Measurements from ENCODE around the gene CRNN.

Gene CRNN

GRCh38 chr1:152436593-152437496, 22.8 kb upstream of the CRNN start:
- DNase-seq (ENCODE audit: low spot score): peak; percentile 73
- ChIA-PET CTCF (interaction anchor here (0.7 to 1.5 kb wide), 4 partner anchors 22 to 248 kb away, joined by 3 to 7 read pairs (median 4); no protein-coding TSS in a partner anchor), POLR2A (ENCODE audit: low non-redundant PET) (no interaction called here)
- peak overlapping the region; percentile 29; the same call in 1 of the 2 replicates for H3K27ac ChIP-seq
- TF ChIP-seq, protein P1, sequence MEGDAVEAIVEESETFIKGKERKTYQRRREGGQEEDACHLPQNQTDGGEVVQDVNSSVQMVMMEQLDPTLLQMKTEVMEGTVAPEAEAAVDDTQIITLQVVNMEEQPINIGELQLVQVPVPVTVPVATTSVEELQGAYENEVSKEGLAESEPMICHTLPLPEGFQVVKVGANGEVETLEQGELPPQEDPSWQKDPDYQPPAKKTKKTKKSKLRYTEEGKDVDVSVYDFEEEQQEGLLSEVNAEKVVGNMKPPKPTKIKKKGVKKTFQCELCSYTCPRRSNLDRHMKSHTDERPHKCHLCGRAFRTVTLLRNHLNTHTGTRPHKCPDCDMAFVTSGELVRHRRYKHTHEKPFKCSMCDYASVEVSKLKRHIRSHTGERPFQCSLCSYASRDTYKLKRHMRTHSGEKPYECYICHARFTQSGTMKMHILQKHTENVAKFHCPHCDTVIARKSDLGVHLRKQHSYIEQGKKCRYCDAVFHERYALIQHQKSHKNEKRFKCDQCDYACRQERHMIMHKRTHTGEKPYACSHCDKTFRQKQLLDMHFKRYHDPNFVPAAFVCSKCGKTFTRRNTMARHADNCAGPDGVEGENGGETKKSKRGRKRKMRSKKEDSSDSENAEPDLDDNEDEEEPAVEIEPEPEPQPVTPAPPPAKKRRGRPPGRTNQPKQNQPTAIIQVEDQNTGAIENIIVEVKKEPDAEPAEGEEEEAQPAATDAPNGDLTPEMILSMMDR (conservative IDR thresholded peaks at IDR 0.05; ENCODE audit: low read depth): no peak

GRCh38 chr1:152427458-152427857, 13.4 kb upstream of the CRNN start:
- ChIA-PET CTCF (interaction anchor here (0.9 to 1.2 kb wide), 3 partner anchors 14 to 31 kb away, joined by 3 to 5 read pairs (median 5); no protein-coding TSS in a partner anchor), POLR2A (ENCODE audit: low non-redundant PET) (no interaction called here)
- H3K27ac ChIP-seq: no peak overlapping the region
- TF ChIP-seq, protein P1 (conservative IDR thresholded peaks at IDR 0.05; ENCODE audit: low read depth): no peak
- DNase-seq (ENCODE audit: low spot score): no peak

DNA sequence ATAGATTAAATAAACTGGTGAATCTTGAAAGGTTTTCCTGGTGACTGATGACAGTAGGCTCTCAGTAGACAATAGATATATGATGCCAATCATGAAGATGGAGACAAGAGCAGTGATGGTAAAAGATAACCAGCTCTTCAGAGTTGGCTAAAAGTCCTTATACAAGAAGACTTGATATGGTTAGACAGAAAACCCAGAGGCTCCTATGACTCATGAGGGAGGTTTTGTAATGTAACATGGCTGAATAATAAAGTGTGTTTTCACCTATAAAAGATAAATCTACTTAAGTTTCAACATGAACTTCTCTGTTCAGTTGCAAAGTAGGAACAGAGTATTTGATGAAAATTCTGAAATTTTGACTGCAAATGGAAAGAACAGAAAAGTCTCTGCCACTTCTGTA, 12.7 kb upstream of the CRNN start:
- no peak overlapping the region for H3K27ac ChIP-seq
- POLR2A ChIA-PET (ENCODE audit: low non-redundant PET): no interaction called here
- TF ChIP-seq, protein P1 (conservative IDR thresholded peaks at IDR 0.05; ENCODE audit: low read depth): no peak
- peak; percentile 26 for DNase-seq (ENCODE audit: low spot score)
- CTCF ChIA-PET: interaction anchor here (0.9 to 1.2 kb wide), 3 partner anchors 15 to 32 kb away, joined by 3 to 5 read pairs (median 5); no protein-coding TSS in a partner anchor

- CTCF ChIA-PET: no interaction called here
- POLR2A ChIA-PET (ENCODE audit: low non-redundant PET): no interaction called here
- TF ChIP-seq, protein P1 (conservative IDR thresholded peaks at IDR 0.05; ENCODE audit: low read depth): no peak
- DNase-seq (ENCODE audit: low spot score): no peak
- no peak overlapping the region for H3K27ac ChIP-seq
Observed at GRCh38 chr1:152419917-152420316, 5.9 kb upstream of the CRNN start.

DNA sequence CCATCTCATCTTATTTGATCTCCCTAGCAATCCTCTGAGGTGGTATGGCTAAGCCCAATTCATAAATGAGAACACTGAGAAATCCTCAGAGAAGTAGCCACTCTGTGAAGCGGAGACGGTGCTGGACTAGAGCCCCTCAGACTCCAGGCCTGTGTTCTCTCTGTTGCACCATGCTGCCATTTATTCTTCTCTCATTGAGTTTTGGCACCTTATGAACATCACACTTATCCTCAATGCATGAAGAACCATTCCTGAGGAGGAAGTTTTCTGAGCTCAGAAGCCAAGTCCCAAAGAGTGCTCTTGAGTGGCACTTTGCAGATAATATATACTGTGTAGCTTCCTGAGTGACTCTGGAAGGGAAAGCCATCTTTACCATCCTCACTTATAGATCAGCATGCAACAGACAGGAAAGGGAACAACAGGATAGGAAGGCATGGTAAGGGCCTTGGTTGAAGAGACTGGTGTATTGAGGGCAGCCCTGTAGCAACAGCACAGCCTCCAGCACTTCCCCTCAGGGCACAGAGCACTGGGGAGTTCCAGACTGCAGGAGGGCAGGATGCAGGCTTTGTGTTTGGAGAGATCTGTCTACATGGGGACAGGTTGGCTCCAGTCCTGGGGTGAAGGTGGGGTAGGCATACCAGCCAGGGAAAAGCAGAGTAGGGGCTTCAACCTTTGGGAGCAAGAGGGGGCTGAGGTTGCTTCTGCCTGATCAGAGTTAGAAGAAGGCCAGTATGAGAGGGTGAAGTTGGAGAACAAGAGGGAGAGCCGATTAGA, 1.6 kb upstream of the CRNN start:
- no peak for DNase-seq (ENCODE audit: low spot score)
- CTCF ChIA-PET: interaction anchor here (0.7 kb wide), 1 partner anchor 35 kb away, joined by 3 read pairs; no protein-coding TSS in a partner anchor
- H3K27ac ChIP-seq: no peak overlapping the region
- POLR2A ChIA-PET (ENCODE audit: low non-redundant PET): no interaction called here
- TF ChIP-seq, protein P1 (conservative IDR thresholded peaks at IDR 0.05; ENCODE audit: low read depth): no peak

GRCh38 chr1:152412756-152413155, 1.3 kb downstream of the CRNN start:
- TF ChIP-seq, protein P1 (conservative IDR thresholded peaks at IDR 0.05; ENCODE audit: low read depth): no peak
- DNase-seq (ENCODE audit: low spot score): no peak
- H3K27ac ChIP-seq: no peak overlapping the region
- POLR2A ChIA-PET (ENCODE audit: low non-redundant PET): no interaction called here
- CTCF ChIA-PET: interaction anchor here (0.7 to 1.6 kb wide), 3 partner anchors 13 to 827 kb away, joined by 3 to 5 read pairs (median 4); no protein-coding TSS in a partner anchor

All from RWPE1 (cell line).